SK-N-SH (cell line): ENCODE results near the gene H1-8. TPM values are rescaled to one million over a fixed set of nuclear protein-coding genes. Genes with fewer than 3 reads are reported as not detected.

Experiments used
- CTCF ChIA-PET: fragments of 300-600, 350-600 bp; formaldehyde crosslinking; extraction: SDS; loops from one replicate; lab custom pipeline; 2021; lab: Yijun Ruan, JAX
- POLR2A ChIA-PET: fragments of 350-600 bp; sonication (Branson Sonifier 250); formaldehyde crosslinking; extraction: SDS; loops from one replicate; lab custom pipeline; 2020; ENCODE audit warnings: antibody characterized with exemption, inconsistent platforms; lab: Yijun Ruan, JAX
- DNase-seq: peaks from one replicate; pipeline ENCODE4 v3.0.0; 2012
- H2AFZ ChIP-seq: fragments of 200-600 bp; sonication (generic); 2 replicates; pipeline ENCODE4 v1.8.1; 2016; ENCODE audit warnings: antibody characterized with exemption, mild to moderate bottlenecking, low read depth
- H3F3A ChIP-seq: fragments of 200-600 bp; sonication (generic); replicated peaks from 2 replicates; pipeline ENCODE3; 2016; ENCODE audit warnings: antibody characterized with exemption, mild to moderate bottlenecking; ENCODE audit not compliant: insufficient read depth
- H3K27ac ChIP-seq, 2 experiments: fragments of 200-500 bp in 1 of 2; fragments of 200-600 bp in 1 of 2; sonication (Bioruptor generic) in 1 of 2; sonication (generic), shearing (Covaris generic) in 1 of 2; 2 replicates each; pipeline versions ENCODE4 v1.5.1 to v1.6.1; 2014 to 2016; ENCODE audit warnings: low read depth in 2 of 2, inconsistent platforms in 1 of 2, low read length in 1 of 2, mild to moderate bottlenecking in 1 of 2, mixed read lengths in 1 of 2
- H3K27me3 ChIP-seq: fragments of 200-600 bp; sonication (generic), shearing (Covaris generic); 2 replicates; pipeline ENCODE4 v1.6.1; 2016; ENCODE audit warnings: mixed run types; ENCODE audit not compliant: insufficient read depth
- H3K36me3 ChIP-seq, 2 experiments: fragments of 200-500 bp in 1 of 2; fragments of 200-600 bp in 1 of 2; sonication (Bioruptor generic) in 1 of 2; sonication (generic) in 1 of 2; replicated peaks in 1 of 2; 2 replicates each; pipeline versions ENCODE3 to v1.5.1; 2014 to 2016; ENCODE audit warnings: low read length in 1 of 2, mild to moderate bottlenecking in 1 of 2; ENCODE audit not compliant: insufficient read depth in 2 of 2, control insufficient read depth in 1 of 2
- H3K4me1 ChIP-seq, 2 experiments: fragments of 200-500 bp in 1 of 2; fragments of 200-600 bp in 1 of 2; sonication (Bioruptor generic) in 1 of 2; sonication (generic), shearing (Covaris generic) in 1 of 2; 2 replicates each; pipeline versions ENCODE4 v1.5.1 to v1.6.1; 2014 to 2016; ENCODE audit warnings: low read depth in 1 of 2, low read length in 1 of 2, mixed run types in 1 of 2; ENCODE audit not compliant: insufficient read depth in 2 of 2, control insufficient read depth in 1 of 2
- H3K4me2 ChIP-seq: fragments of 200-600 bp; sonication (generic), shearing (Covaris generic); 2 replicates; pipeline ENCODE4 v1.6.1; 2017; ENCODE audit warnings: mixed run types
- H3K4me3 ChIP-seq, 2 experiments: fragments of 200-500 bp in 1 of 2; fragments of 200-600 bp in 1 of 2; sonication (Bioruptor generic) in 1 of 2; sonication (generic), shearing (Covaris generic) in 1 of 2; 2 replicates each; pipeline versions ENCODE4 v1.5.1 to v1.8.1; 2014 to 2016; ENCODE audit warnings: low read depth in 2 of 2, inconsistent platforms in 1 of 2, low read length in 1 of 2, mild to moderate bottlenecking in 1 of 2, mixed read lengths in 1 of 2, moderate library complexity in 1 of 2
- H3K79me2 ChIP-seq: fragments of 200-600 bp; sonication (generic); 2 replicates; pipeline ENCODE4 v1.8.1; 2017; ENCODE audit warnings: mild to moderate bottlenecking; ENCODE audit not compliant: insufficient read depth
- H3K9ac ChIP-seq: fragments of 200-600 bp; sonication (generic); 2 replicates; pipeline ENCODE4 v1.6.1; 2017; ENCODE audit warnings: mixed run types
- H3K9me2 ChIP-seq: fragments of 200-600 bp; sonication (generic); 2 replicates; pipeline ENCODE4 v1.6.1; 2017; ENCODE audit warnings: mixed run types
- H3K9me3 ChIP-seq: fragments of 200-600 bp; sonication (generic); 2 replicates; pipeline ENCODE4 v1.6.1; 2017; ENCODE audit warnings: mixed run types, mild to moderate bottlenecking, moderate library complexity
- H4K20me1 ChIP-seq: fragments of 200-600 bp; sonication (generic); 2 replicates; pipeline ENCODE4 v1.6.1; 2017; ENCODE audit warnings: mild to moderate bottlenecking, mixed run types; ENCODE audit not compliant: insufficient read depth
- CHD2 ChIP-seq: fragments of 150-350 bp; IDR thresholded peaks from 2 replicates; pipeline ENCODE4 v1.6.1; 2018; ENCODE audit warnings: low read length; ENCODE audit not compliant: partially characterized antibody
- ELF1 ChIP-seq: IDR thresholded peaks from 2 replicates; pipeline ENCODE4 v1.4.0; 2012
- FOXM1 ChIP-seq: IDR thresholded peaks from 2 replicates; pipeline ENCODE4 v1.4.0; 2012; ENCODE audit warnings: low read depth, mild to moderate bottlenecking
- GATA2 ChIP-seq: sonication (generic); formaldehyde crosslinking; IDR thresholded peaks from 2 replicates; pipeline ENCODE4 v1.5.0; 2020; ENCODE audit warnings: mild to moderate bottlenecking, missing genetic modification reagents
- JUND ChIP-seq: IDR thresholded peaks from 2 replicates; pipeline ENCODE4 v1.4.0; 2012
- MEF2A ChIP-seq: IDR thresholded peaks from 2 replicates; pipeline ENCODE4 v1.4.0; 2012; ENCODE audit warnings: low read depth, borderline replicate concordance
- NRF1 ChIP-seq: IDR thresholded peaks from 2 replicates; pipeline ENCODE4 v1.6.1; 2012; ENCODE audit warnings: low read depth, mild to moderate bottlenecking, low read length
- RCOR1 ChIP-seq: fragments of 150-350 bp; IDR thresholded peaks from 2 replicates; pipeline ENCODE4 v1.6.1; 2017; ENCODE audit warnings: antibody characterized with exemption, low read length
- RFX5 ChIP-seq: IDR thresholded peaks from 2 replicates; pipeline ENCODE4 v1.6.1; 2012; ENCODE audit warnings: mild to moderate bottlenecking, improper control_type of control experiment, low read length
- SIN3A ChIP-seq: IDR thresholded peaks from 2 replicates; pipeline ENCODE4 v1.6.1; 2012; ENCODE audit warnings: low read depth, mild to moderate bottlenecking, low read length, moderate library complexity, borderline replicate concordance
- WGBS: methylation state at CpG from one replicate; pipeline ENCODE4 v1.1.6; 2017; ENCODE audit warnings: low lambda C conversion rate; 5-methylcytosine and 5-hydroxymethylcytosine counted together
- polyA plus RNA-seq, 3 experiments: library from polyadenylated mRNA; depleted of rRNA; stranded (reverse); fragments of >200 nt; gene quantifications; 2 replicates each; pipeline ENCODE4 v1.2.3, GENCODE V29; 2012
- TF ChIP-seq, protein P1 (sequence below): fragments of 200-600 bp; sonication (generic); IDR thresholded peaks from 2 replicates; pipeline ENCODE4 v1.6.1; 2017; ENCODE audit warnings: antibody characterized with exemption, mild to moderate bottlenecking, moderate library complexity
- TF ChIP-seq, protein P2 (sequence below): IDR thresholded peaks from 2 replicates; pipeline ENCODE4 v1.4.0; 2012; ENCODE audit warnings: low read depth, borderline replicate concordance
- TF ChIP-seq, protein P3 (sequence below): IDR thresholded peaks from 2 replicates; pipeline ENCODE4 v1.4.0; 2012; ENCODE audit warnings: low read depth
- TF ChIP-seq, protein P4 (sequence below): fragments of 150-350 bp; IDR thresholded peaks from 2 replicates; pipeline ENCODE4 v1.6.1; 2017; ENCODE audit warnings: antibody characterized with exemption, low read length, low read depth, borderline replicate concordance
- TF ChIP-seq, protein P5 (sequence below): IDR thresholded peaks from 2 replicates; pipeline ENCODE4; 2012
- TF ChIP-seq, protein P6 (sequence below): fragments of 150-350 bp; IDR thresholded peaks from 2 replicates; pipeline ENCODE4 v1.6.1; 2016; ENCODE audit warnings: mild to moderate bottlenecking, low read depth, low read length
- TF ChIP-seq, protein P7 (sequence below): IDR thresholded peaks from 2 replicates; pipeline ENCODE4 v1.4.0; 2012; ENCODE audit warnings: low read depth, borderline replicate concordance

H1-8 gene
- polyA plus RNA-seq, 1 of the 3 experiments (the other 2 are of a cell fraction) = not detected

DNA sequence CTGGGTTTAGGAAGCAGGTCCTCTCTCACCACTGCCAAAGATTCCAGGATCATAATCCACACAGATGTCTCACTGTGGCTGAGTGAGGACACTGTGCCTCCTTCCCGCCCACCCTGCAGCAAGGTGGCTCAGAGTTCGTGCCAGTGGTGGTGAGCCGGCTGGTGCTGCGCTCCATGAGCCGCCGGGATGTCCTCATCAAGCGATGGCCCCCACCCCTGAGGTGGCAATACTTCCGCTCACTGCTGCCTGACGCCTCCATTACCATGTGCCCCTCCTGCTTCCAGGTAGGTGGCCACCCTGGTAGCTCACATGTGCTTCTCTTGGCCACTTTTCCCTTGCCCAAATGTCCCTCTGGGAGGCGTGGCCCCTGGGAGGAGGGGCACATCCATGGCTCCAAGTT is 23.5 kb upstream of the H1-8 start (continued):
- TF ChIP-seq SIN3A = no peak
- TF ChIP-seq, protein P1, sequence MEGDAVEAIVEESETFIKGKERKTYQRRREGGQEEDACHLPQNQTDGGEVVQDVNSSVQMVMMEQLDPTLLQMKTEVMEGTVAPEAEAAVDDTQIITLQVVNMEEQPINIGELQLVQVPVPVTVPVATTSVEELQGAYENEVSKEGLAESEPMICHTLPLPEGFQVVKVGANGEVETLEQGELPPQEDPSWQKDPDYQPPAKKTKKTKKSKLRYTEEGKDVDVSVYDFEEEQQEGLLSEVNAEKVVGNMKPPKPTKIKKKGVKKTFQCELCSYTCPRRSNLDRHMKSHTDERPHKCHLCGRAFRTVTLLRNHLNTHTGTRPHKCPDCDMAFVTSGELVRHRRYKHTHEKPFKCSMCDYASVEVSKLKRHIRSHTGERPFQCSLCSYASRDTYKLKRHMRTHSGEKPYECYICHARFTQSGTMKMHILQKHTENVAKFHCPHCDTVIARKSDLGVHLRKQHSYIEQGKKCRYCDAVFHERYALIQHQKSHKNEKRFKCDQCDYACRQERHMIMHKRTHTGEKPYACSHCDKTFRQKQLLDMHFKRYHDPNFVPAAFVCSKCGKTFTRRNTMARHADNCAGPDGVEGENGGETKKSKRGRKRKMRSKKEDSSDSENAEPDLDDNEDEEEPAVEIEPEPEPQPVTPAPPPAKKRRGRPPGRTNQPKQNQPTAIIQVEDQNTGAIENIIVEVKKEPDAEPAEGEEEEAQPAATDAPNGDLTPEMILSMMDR = no peak

DNA sequence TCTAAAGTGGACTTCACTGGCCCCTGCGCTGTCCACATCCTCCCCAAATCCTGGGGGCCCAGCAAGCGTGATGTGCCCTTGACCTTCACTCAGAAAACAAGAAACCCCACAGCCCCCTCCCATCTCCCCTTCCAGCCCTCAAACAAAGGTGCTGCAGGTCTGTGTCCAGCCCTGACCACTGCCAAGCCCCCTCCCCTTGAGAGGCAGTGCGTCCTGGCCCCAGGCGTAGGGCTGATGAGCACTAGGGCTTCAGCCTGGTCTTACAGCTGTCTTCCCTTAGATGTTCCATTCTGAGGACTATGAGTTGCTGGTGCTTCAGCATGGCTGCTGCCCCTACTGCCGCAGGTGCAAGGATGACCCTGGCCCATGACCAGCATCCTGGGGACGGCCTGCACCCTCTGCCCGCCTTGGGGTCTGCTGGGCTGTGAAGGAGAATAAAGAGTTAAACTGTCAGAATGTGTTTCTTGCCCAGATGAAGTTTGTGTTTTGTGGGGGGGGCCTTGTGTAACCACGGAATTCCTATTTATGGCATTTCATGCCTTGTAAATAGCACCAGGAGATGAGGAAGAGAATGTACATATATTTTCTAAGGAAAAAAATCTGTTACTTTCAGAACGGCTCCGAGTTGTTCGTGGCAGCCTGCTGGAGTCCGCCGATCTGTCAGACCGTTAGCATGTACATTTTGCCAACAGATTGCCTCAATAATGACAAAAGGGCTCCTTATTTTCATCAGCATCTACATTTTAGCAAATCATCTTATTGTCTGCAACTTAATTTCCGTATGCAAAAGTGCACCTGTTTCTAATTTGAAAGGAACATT is 22.9 kb upstream of the H1-8 start:
- H3K9me2 ChIP-seq = no peaks in the 10 kb centered on the region

DNA sequence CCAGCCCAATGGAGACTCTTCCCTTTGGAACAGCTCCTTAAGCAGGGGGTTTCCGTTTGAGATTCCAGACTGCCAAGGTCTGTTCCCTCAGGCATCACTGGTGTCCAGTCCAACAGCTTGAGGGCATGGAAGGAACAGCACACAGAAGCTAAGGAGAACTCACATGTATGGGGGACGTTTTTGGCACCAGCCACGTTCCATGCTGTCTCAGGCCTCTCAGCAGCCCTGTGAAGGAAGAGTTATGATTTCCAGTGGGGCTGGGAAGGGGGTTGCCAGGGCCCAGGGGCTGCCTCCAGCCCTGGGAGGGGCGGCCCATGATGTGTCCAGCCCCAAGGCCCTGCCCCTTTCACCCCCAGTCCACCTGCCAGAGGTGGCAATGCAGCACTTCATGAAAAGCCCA is 22.0 kb upstream of the H1-8 start:
- H3K9me3 ChIP-seq = no peaks in the 10 kb centered on the region
- H4K20me1 ChIP-seq = no peaks in the 10 kb centered on the region
- no peaks in the 10 kb centered on the region for H3K27me3 ChIP-seq
- H3K4me1 ChIP-seq = peaks cover 0 to 15% of the 10 kb centered on the region in 2 experiments; a peak in 2 of 4 replicates
- WGBS = 78% methylated on average over 4 of the region's 4 CpGs
- H3K79me2 ChIP-seq = no peaks in the 10 kb centered on the region
- DNase-seq = peak; percentile 43
- no peak overlapping the region for H3K27ac ChIP-seq
- H3K36me3 ChIP-seq = no peaks in the 10 kb centered on the region
- no peak overlapping the region for H3K9ac ChIP-seq
- H3K9me2 ChIP-seq = no peaks in the 10 kb centered on the region
- CTCF ChIA-PET = no interaction called here
- POLR2A ChIA-PET = interaction anchor here (0.7 kb wide), 1 partner anchor 23 kb away, joined by 3 read pairs; no protein-coding TSS in a partner anchor
- no peak overlapping the region for H3K4me2 ChIP-seq
- no peaks in the 10 kb centered on the region for H3F3A ChIP-seq
- H2AFZ ChIP-seq = no peak overlapping the region
- no peak overlapping the region for H3K4me3 ChIP-seq
- TF ChIP-seq, protein P2, sequence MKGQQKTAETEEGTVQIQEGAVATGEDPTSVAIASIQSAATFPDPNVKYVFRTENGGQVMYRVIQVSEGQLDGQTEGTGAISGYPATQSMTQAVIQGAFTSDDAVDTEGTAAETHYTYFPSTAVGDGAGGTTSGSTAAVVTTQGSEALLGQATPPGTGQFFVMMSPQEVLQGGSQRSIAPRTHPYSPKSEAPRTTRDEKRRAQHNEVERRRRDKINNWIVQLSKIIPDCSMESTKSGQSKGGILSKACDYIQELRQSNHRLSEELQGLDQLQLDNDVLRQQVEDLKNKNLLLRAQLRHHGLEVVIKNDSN = no peak
- TF ChIP-seq, protein P3, sequence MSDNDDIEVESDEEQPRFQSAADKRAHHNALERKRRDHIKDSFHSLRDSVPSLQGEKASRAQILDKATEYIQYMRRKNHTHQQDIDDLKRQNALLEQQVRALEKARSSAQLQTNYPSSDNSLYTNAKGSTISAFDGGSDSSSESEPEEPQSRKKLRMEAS = no peak
- no peak for TF ChIP-seq RFX5
- no peak for TF ChIP-seq JUND
- TF ChIP-seq NRF1 = no peak
- no peak for TF ChIP-seq FOXM1
- no peak for TF ChIP-seq GATA2
- TF ChIP-seq CHD2 = no peak
- TF ChIP-seq, protein P4, sequence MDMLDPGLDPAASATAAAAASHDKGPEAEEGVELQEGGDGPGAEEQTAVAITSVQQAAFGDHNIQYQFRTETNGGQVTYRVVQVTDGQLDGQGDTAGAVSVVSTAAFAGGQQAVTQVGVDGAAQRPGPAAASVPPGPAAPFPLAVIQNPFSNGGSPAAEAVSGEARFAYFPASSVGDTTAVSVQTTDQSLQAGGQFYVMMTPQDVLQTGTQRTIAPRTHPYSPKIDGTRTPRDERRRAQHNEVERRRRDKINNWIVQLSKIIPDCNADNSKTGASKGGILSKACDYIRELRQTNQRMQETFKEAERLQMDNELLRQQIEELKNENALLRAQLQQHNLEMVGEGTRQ = no peak
- TF ChIP-seq ELF1 = no peak
- no peak for TF ChIP-seq RCOR1
- TF ChIP-seq, protein P5, sequence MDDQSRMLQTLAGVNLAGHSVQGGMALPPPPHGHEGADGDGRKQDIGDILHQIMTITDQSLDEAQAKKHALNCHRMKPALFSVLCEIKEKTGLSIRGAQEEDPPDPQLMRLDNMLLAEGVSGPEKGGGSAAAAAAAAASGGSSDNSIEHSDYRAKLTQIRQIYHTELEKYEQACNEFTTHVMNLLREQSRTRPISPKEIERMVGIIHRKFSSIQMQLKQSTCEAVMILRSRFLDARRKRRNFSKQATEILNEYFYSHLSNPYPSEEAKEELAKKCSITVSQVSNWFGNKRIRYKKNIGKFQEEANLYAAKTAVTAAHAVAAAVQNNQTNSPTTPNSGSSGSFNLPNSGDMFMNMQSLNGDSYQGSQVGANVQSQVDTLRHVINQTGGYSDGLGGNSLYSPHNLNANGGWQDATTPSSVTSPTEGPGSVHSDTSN = no peak
- TF ChIP-seq, protein P6, sequence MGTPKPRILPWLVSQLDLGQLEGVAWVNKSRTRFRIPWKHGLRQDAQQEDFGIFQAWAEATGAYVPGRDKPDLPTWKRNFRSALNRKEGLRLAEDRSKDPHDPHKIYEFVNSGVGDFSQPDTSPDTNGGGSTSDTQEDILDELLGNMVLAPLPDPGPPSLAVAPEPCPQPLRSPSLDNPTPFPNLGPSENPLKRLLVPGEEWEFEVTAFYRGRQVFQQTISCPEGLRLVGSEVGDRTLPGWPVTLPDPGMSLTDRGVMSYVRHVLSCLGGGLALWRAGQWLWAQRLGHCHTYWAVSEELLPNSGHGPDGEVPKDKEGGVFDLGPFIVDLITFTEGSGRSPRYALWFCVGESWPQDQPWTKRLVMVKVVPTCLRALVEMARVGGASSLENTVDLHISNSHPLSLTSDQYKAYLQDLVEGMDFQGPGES = no peak
- TF ChIP-seq, protein P7, sequence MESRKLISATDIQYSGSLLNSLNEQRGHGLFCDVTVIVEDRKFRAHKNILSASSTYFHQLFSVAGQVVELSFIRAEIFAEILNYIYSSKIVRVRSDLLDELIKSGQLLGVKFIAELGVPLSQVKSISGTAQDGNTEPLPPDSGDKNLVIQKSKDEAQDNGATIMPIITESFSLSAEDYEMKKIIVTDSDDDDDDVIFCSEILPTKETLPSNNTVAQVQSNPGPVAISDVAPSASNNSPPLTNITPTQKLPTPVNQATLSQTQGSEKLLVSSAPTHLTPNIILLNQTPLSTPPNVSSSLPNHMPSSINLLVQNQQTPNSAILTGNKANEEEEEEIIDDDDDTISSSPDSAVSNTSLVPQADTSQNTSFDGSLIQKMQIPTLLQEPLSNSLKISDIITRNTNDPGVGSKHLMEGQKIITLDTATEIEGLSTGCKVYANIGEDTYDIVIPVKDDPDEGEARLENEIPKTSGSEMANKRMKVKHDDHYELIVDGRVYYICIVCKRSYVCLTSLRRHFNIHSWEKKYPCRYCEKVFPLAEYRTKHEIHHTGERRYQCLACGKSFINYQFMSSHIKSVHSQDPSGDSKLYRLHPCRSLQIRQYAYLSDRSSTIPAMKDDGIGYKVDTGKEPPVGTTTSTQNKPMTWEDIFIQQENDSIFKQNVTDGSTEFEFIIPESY = no peak

More for the DNA sequence above, 22.9 kb upstream of the H1-8 start:
- TF ChIP-seq RFX5 (no peak), MEF2A (no peak)
- TF ChIP-seq, all 33 proteins: peak for 0
- H3K79me2 ChIP-seq = no peaks in the 10 kb centered on the region
- H2AFZ ChIP-seq = no peak overlapping the region
- H3K27ac ChIP-seq = no peak overlapping the region
- 84% methylated on average over 13 of the region's 15 CpGs for WGBS
- H3F3A ChIP-seq = no peaks in the 10 kb centered on the region
- H3K36me3 ChIP-seq = no peaks in the 10 kb centered on the region
- POLR2A ChIA-PET = no interaction called here
- no peaks in the 10 kb centered on the region for H4K20me1 ChIP-seq
- H3K4me2 ChIP-seq = no peak overlapping the region
- H3K9me3 ChIP-seq = no peaks in the 10 kb centered on the region
- H3K4me3 ChIP-seq = no peak overlapping the region
- no peak overlapping the region for H3K9ac ChIP-seq
- peaks cover 0 to 15% of the 10 kb centered on the region in 2 experiments; a peak in 2 of 4 replicates for H3K4me1 ChIP-seq
- CTCF ChIA-PET = no interaction called here
- no peaks in the 10 kb centered on the region for H3K27me3 ChIP-seq
- peak; percentile 49 for DNase-seq
